ENCODE measurements around the gene SYT12.
A peak's percentile ranks its signal among the peaks of the same experiment; 100 is the strongest.

The SYT12 gene

GRCh38 chr11:67030976-67031375 is 8.0 kb downstream of the SYT12 start:
- DNase-seq: no peak

DNA sequence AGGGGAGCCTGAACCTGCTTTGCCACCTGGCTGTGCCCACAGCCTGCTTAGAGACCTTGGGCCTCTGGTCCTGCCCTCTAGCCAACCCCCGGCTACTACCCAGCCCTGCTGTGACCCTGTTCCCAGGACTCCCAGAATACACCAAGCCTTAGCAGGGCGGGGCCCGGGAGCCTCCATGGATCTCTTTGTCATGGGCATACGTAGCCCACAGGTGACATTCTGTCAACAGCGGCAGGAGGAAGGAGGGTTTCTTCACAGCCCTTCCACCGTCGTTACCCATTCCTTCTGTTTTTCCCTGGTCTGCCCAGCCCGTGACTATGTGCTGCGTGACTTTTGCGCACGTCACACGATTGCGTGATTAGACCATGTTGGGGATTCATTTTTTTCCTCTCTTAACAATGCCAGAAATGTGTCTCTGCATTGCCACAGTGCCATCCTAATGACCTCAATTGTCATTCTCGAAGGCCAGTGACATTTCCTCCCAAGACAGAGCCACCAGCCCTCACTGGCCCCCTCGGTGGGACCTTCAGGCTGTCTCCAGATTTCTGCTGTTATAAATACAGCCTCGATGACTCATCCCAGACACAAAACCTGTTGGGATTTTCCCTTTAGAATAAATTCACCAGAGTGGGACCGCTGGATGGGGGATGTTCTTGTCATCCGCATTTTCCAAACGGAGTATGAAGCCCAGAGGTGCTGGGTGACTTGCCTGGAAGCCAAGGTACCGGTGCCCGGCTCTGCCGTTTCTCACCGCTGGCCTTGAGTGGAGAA is 9.0 kb downstream of the SYT12 start:
- peak; percentile 30 for DNase-seq

GRCh38 chr11:67032830-67033551 is 10.1 kb downstream of the SYT12 start:
- no peak for DNase-seq

GRCh38 chr11:67033661-67034166 is 10.8 kb downstream of the SYT12 start:
- no peak for DNase-seq

DNA sequence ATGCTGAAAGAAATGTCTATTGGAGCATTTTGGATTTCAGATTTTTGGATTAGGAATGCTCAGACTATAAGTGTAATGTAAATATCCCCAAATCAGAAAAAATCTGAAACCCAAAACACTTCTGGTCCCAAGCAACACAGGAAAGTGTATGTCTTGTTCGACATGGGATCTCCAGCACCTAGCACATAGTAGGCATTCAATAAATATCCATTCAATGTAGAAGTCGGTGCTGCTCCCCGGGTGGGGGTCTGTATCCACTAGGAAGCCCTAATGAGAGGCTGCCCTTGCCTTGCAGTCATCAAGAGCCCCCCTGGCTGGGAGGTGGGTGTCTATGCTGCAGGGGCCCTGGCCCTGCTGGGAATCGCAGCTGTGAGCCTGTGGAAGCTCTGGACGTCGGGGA is 11.4 kb downstream of the SYT12 start:
- DNase-seq: no peak

DNA sequence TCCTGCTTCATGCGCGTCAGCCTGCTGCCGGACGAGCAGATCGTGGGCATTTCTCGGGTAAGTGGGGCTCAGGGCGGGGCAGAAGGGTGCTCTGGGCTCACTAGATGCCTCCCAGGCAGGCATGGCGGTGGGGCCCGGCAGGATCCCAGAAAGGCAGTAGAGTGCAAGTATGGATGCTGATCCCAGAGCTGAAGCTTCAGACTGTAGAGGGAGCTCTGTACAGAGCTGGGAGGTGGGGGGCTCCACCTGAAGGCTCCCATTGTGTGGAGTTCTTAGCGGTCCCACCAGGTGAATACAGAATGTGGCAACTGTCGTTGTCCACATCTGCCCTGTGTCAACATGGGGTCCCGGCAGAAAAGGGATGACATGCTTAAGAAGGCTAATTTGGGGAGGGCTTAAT is 17.2 kb downstream of the SYT12 start:
- no peak for DNase-seq

- no peak for DNase-seq
These were observed 18.7 kb downstream of the SYT12 start for GRCh38 chr11:67041602-67042001.

DNA sequence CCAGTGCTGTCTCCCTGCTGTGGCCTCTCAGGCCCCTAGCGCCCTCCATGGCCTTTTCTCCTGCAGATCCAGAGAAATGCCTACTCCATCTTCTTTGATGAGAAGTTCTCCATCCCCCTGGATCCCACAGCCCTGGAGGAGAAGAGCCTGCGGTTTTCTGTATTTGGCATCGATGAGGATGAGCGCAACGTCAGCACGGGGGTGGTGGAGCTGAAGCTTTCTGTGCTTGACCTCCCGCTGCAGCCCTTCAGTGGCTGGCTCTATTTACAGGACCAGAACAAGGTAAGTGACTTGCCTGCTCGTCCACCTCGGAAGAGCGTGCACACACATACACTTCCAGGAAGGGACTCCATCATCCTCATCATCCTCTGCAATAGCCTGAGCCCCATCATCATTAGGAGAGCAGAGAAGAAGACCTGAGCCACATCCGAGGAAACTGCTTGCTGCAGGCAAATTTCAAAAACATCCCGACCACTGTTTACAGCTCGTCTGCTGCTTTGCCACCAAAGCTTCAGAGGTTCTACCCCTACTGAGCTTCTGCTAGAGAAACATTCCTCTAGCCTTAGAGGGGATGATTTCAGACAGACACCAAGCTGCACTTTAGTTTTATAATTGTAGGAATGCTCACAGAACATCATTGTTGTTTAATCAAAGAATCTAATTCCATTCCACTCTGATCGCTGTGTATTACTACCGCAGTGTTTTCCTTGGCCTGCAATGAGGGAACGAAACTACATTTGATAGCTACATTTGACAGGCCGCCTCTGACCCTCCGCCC is 20.8 kb downstream of the SYT12 start:
- no peak for DNase-seq

GRCh38 chr11:67044496-67044895 is 21.6 kb downstream of the SYT12 start:
- no peak for DNase-seq

GRCh38 chr11:67045314-67045713 is 22.4 kb downstream of the SYT12 start:
- DNase-seq: peak; percentile 85

DNA sequence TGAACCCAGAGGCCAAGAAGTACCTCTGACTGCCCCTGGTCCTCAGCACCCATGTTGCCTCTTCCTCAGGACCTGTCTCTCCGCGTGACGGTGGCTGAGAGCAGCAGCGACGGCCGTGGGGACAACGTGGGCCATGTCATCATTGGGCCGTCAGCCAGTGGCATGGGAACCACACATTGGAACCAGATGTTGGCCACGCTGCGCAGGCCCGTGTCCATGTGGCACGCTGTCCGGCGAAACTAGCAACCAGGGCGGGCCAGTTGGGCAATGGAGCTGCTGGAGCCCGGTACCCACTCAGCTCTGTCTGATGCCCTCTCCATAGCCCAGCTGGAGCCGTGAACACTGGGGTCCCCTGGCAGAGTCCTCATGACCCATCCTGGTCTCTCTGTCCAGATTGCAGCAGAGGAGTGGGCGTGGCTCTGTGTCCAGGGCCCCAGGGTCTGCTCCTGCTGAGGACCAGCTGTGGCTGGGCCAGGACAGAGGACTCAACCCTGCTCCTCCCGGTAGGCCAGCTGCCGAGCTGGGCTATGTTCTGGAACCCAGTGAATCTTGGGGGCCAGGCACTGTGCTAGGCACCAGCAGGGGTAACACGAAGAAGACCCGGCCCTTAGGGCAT is 25.7 kb downstream of the SYT12 start:
- no peak for DNase-seq

DNA sequence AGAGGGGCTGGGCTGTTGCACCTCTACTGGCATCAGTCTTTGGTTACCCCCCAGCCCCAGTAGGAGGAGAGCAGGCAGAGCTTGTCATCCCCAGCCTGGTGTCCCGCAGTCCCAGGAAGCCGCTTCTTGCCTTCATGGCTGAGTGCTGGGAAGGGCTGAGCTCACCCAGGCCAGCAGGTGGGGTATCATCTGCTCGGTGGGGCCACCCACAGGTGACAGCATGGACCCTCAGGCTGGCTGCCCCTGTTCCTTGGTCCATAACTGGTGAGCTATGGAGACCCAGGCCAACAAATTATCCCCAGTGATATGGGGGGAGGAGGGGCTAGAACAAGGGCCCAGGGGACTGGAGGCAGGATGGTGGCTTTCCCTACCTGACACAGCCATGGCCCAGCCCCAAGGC is 27.2 kb downstream of the SYT12 start:
- peak; percentile 37 for DNase-seq

- no peak for DNase-seq
These were observed 28.4 kb downstream of the SYT12 start for GRCh38 chr11:67051180-67051893.

DNA sequence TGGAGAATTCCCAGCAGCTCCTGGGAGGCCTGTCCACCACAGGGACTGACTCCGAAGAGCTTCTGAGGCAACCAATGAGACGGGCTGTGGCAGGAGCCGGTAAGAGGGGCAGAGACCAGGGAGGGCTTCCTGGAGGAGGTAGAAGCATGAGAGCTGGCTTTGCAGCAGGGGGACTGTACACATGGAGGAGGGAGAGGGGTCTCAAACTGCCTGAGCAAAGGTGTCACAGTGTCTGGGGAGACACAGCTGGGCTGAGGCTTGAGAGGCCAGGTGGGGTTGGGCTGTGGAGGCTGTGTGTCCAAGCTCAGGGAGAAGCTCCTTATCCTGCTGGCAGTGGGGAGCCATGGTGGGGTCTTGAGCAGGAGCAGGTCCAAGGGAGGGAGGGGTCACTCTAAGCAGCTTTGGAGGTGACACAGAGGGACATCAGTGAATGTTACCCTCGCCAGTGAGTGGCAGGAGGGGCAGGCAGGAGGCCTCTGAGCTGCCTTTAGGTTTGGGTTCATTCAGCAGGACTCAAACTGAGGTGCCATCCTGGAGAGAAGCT is 29.1 kb downstream of the SYT12 start:
- no peak for DNase-seq

DNA sequence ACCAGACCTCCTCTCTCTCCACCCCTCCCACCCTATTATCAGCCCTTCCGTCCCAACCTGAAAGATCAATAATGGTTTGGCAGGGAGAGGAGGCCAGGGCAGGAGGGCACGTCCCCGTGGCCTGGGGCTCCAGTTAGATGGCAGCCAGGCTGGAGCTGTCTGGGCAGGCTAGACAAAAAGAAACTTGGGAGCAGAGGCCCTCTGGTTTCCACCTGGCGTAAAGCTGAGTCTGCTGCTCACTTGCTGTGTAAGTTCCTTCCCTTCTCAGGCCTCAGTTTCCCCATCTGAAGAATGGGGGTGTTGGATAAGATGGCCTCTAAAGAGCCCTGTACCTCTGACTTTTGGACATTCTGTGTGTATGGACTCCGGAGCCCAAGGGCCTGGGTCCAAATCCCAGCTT is 30.0 kb downstream of the SYT12 start:
- no peak for DNase-seq

- peak; percentile 86 for DNase-seq
These were observed 31.0 kb downstream of the SYT12 start for GRCh38 chr11:67053896-67054329.

DNA sequence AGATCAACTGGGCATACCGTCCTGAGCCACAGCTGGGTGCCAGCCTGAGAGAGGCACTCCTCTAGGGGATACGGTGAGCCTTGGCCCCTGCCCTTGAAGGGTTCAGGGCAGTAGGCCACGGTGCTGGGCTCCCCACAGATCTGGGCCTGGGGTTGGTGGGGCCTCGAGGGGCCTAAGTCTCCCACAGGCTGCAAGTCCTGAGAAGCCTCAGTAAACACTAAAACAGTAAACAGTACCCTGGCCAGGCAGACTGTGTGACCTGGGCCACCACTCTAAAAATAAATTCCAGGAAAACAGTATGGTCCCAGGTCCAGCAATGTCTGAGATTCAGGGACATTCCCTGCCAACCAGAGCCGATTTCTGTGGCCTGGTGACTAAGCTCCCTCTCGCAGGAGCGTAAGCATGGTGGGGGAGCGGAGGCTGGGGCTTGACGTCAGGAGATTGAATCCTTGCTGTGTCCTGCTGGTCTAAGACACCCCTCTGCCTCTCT is 31.5 kb downstream of the SYT12 start:
- DNase-seq: peak; percentile 53

- DNase-seq: peak; percentile 96
These were observed 32.0 kb downstream of the SYT12 start for GRCh38 chr11:67054836-67055523.

GRCh38 chr11:67055812-67056211 is 32.9 kb downstream of the SYT12 start:
- DNase-seq: peak; percentile 71

DNA sequence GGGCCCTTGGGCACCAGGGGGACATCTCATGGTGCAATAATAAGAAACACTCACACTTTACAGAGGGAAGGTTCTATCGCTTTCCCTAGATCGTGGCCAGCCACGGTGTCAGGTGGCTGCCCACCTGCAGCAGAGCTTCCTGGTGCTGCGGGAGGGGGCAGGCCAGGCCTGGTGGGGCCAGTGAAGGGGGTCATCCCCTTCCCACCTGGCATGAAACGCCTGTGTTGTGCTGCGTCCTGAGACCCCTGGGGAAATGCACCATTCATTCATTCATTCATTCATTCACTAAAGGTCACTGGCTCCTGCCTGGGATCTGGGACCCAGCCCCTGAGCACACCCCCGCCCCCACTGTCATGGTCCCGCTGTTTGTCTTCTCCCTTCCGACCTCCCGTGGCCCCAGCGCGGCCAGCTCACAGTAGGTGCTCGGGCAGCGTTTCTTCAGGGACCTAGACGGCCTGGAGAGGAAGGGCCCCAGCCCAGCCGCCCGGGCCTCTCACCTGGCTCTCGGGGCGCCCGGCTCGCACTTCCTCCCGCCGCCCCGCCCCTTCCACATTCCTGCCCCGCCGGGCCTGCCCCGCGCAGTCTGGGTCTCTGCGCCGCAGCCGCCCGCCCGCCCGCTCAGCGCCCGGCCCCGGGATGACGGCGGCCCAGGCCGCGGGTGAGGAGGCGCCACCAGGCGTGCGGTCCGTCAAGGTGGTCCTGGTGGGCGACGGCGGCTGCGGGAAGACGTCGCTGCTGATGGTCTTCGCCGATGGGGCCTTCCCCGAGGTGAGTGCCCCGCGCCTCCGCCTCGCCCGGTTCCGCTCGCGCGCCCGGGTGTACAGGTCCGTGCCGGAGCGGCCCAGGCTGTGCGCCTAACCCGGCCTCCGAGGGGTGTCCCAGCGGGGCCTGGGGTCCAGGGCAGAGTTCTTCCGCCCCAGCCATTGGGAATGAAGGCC is 33.6 kb downstream of the SYT12 start, which contains the start of gene RHOD:
TSS of gene RHOD (plus strand) at position 581 of the 938 bp plus-strand sequence. CDS start at position 637, 56 bp downstream.
- DNase-seq: peak; percentile 89
